Stimulated activated CD4-positive, alpha-beta T cell treated with anti-CD3 and anti-CD28 coated beads, Interleukin-2, amount 100 ng/mL, for 48 hours (primary cell): ENCODE results near the gene MCM3AP.
"Not testable (repeated sequence)": the region's sequence is repeated elsewhere in the genome, so short reads cannot be mapped to it uniquely, and the experiment has no call there.

Experiments used
- DNase-seq, 2 donors: peaks; one replicate each; pipeline ENCODE4 v3.0.0-alpha.2; 2020

MCM3AP gene

DNA sequence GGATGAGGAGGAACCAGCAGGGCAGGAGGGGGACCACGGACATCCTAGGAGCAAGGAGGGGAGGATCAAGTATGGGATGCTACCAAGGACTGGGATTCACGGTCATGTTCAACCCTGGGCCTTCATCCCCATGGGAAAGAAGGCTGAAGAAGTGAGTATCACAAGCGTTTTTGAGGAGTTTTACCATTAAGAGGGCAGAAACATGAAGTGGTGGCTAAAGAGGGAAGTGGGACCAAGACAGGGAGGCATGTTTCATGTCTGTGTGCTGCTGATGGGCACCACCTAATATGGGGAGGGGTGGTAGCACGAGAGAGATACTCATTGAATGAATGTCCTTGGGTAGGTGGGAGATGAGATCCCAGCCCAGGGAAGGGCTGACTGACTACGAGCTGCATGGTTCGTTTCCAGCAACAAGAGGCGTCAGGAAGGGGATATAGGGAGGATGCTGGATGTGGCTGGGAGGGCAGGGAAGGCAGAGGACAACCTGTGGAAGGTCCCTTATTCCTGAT lies 45.5 kb downstream of the MCM3AP start:
- no peak for DNase-seq

DNA sequence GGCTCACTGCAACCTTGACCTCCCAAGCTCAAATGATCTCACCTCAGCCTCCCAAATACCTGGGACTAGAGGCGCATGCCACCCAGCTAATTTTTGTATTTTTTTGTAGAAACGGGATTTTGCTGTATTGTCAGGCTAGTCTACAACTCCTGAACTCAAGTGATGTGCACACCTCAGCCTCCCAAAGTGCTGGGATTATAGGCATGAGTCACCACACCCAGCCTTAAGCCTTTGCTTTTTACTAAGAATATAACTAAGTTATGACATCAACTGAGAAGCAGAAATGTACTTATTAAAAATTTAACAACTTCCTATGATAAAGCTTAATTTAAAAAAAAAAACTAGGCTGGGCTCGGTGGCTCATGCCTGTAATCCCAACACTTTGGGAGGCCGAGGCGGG lies 47.9 kb downstream of the MCM3AP start:
- DNase-seq = no peak

DNA sequence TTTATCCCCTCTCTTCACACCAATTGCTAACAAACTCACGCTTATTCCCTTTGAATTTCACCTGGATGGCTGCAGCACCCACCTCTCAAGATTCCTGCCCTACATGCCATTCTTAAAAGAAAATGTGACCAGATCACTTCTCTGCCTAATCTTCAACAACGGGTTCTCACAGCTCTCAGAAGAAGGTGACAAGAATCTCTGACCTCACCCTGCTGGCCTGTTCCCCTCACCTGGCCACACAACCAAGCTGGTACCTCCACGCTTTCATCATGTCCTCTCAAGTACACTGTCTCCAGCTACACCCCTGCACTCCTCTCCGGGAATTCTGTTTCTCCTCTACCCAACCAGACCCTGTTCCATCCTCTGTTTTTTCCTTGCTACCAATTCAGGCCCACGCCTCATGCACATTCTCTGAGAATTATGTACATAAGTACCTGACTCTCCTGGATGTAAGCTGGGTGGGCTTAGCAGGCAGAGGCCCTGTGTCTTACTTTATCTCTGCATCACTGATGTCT lies 50.9 kb downstream of the MCM3AP start:
- DNase-seq = no peak

DNA sequence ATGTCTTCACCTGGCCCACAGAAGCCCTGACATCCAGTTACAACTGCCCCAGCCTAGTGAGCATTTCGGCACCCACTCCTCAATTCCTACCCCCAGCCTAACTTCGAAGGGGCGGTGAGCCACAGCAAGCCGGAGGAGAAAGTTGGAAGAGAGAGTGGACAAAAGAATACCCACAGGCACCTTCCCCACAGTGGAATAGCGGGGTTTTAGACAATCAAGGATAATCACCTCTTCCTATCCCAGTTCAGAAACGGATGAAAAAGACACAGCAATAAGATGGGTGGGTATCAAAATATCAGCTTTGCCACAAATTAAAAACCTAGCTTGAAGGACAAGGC lies 55.5 kb downstream of the MCM3AP start:
- no peak for DNase-seq

DNA sequence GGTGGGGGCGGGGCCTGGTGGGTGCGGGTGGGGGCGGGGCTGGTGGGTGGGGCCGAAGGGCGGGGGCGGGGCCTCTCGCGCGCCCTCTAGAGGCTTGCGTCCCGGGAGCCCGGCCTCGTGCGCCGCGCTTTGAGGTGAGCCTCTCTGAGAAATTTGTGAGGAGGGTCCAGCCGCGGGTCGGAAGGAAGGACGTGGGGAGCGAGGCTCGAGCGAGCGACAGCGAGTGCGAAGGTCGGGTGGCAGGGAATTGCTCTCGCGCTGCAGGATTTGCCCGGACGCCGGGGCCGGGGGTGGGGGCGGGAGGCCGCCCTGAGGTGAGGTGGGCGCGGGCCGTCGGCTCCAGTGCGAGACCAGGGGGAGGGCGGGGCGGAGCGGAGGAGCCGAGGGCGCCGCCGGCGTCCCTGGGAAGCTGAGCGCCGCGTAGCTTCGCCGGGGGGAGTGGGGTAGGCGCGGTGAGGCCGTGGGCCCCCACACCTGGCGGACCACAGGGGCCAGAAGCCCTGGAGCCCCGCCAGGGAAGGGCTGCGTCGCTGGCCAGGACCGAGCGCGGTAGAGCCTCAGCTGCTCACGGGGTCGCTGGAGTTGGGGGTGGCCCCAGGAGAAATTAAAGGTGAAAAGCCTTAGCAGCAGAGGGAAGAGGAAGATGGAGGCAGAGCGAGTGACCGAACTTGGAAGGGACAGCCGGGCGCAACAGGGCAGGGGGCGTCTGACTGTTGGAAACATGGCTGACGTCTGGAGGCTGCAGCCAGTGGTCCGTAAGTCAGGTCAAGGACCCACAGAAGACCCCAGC lies 56.1 kb downstream of the MCM3AP start:
- DNase-seq = no peak

DNA sequence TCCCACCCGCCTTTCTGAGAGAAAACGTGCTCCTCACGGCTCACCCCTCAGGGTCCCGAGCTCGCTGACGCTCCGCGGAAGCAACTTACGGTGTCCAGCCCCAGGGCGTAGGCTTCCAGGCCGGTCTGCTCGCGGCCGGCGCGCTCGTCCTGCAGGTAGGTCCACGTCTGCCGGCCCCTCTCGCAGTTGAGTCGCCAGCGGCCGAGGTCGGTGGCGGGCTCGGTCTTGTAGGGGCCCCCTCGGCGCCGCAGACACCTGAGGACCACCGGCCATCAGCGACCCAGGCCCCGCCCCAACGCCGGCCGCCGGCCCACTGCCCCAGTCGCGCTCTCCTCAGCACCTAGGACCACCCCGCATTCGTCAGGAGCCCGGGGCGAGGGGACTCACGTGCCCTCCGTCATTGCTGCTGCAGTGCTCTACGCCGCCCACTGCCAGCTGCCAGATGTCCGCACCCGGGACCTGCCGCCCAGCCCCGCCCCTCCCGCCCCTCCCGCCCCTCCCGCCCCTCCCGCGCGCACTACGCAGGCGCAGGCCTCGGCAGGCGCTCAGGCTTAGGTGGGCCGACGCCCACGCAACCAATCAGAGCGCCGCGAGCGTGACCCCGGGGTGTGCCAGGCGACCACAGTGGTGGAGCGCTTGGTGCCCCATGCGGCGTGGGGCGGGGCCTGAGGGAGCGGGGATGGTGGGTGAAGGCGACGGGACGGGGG lies 56.9 kb downstream of the MCM3AP start, which contains the start of gene LSS:
LSS (minus strand) TSS at position 430 of the 707 bp plus-strand sequence; CDS start at position 401, 29 bp downstream.
- DNase-seq = peak; percentile 88 to 94

DNA sequence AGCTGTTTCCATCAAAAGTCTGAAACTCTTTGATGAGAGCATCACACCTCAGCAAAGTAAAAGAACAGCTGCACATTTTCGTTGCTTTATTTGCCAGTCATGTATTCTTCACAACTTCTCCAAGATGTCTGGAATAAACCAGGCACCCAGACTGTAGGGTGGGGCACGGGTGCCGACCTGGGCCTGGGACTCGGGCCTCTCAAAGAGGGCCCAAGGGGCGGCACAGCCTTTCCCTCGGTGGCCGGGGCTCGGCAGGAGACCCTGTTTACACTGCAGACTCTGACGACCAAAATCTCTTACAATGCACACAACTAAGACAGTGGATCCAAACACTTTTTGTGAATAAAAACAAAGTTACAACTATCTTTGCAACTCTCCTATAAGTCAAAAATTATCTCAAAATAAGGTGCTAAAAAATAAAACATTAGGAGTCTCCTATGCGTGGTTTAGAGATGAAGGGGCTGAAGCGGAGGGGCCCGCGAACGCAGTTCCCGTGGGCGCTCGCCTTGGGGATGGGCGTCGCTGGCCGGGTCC lies 57.5 kb downstream of the MCM3AP start:
- no peak for DNase-seq

DNA sequence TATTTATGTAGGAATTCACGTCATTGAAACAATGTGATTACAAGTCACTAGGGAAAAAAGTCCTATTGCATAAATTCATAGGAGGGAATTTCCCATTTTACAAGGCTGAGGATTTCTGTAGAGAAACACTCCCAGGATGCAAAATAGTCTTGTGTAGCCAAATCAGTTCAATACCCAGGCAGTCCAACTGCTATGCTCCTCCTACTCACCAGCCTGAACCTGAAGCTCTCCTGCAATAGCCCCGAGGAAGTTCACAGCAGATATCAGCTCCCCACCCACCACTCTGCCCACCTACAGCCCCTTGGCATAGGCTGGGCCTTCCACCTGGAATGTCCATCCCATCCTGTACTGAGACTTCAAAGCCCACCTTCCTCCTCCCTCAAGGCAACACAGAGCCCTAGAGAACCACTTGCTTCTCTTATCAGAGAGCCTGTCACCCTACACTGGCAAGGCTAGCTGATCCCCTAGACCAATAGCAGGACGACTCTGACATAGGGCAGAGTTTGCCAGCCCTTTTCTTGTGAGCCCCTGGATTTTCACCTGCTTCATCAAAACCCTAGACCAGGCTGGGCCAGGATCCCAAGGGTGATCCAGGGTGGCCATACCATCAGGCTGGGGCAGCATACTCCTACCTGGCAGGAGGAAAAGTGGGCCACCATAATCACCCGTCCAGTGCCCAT lies 58.4 kb downstream of the MCM3AP start:
- DNase-seq = no peak

DNA sequence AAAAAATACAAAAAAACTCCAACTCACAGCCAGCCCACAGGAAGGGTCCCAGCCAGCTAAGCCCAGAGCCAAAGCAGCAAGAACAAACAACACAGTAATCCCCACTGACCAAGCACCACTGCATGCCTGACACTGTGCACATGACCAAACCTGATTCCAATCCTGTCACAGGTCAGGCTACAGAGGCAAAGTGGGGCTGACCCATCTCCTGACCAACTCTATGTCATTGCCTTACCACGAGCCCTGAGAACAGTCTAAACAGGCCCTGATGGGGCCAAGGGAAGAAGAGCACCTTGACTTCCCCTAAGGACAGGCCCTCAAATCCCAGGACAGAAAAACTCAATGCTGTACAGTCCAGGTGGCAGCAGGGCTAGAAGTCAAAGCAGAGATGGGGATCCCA lies 59.3 kb downstream of the MCM3AP start:
- DNase-seq = no peak

DNA sequence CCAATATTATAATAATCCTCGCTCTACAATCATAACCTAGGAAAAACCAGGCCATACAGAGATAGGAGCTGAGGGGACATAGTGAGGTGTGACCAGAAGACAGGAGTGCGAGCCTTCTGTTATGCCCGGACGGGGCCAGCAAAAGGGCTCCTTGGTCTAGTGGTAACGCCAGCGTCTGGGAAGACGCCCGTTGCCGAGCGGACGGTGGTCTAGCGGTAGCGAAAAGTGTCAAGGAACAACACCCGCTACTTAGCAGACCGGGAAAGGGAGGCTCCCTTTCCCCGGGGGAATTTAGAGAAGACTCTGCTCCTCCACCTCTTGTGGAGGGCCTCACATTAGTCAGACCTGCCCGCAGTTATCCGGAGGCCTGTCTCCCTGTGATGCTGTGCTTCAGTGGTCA lies 61.8 kb downstream of the MCM3AP start:
- not testable (repeated sequence) for DNase-seq

DNA sequence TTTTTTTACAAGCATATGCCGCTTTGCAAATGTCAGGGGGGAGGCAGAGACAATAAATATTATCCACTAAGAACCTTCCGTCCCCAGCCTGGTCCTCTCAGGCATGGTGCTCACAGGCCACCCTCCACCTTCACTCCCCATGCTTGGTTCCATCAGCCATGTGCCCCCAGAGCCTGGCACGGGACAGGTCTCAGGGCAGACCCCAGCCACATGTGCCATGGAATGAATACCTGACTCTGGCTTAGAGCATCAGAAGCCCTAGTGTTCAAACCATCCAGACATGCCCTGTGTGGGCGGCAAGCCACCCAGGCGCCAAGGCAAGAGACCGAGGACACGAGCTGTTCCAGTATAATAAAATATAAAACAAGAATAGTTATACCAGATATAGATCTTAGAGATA lies 62.2 kb downstream of the MCM3AP start:
- no peak for DNase-seq

DNA sequence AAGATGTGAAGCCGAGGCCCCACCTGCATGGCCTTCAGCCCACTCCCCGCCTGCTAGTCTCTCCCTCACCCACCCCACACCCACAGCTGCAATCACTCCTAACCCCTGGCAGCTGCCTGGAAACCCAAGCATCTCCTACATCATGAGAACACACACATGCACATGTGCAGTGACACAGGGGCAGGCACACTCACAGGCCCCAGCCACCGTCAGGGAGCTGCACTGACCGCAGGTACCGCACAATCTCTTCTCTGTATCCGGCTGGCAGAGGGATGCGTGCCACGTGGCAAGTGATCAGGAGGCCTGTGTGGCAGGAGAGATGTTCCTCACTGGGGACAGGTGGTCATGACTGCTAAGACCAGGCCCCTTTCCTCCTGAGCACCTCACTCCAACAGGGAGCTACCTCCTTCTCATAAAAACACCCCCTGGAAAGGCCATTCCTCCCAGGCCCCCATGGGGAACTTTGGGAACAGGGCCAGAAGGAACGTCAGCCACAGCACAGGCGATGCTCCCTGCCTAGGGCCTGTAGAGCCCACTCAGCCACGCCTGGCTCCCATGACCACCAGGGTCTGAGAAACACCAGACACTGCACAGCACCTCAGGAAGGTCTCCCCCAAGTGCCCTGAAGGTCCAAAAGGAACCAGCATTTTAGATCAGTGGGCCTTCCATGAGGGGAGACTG lies 62.8 kb downstream of the MCM3AP start:
- DNase-seq = no peak

DNA sequence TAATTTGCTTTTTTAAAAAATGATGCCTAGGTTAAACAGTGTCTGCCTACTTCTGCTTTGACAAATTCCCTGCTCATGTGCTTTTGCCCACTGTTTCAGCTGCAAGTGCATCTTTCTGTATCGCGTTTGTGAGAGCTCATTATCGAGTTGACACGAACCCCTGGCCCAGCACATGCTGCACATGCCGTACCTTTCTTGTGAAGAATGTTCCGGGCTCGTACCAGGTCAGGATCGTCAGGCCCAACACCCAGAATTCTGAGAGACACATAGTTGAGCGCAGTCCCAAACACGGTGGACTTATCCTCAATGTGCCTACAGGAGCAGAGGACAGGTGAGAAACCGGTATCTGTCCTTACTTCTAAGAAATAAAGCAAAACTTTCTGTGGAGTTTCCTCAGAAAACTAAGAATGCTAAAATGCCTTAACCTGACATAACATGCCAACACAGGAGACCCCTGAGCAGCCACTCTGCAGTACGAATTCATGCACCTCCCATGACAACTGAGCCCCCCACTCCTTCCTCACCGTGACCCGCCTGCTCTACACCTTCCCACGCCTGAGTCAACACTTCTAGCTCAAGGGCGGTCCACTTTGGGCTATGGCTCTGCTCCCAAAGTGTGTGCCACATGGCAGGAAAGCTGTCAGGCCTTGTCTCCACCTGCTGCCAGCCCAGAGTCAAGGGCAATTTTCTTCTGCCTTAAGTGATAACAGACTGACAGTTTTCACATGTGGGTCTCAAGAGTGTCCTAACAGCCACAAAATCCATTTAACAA lies 63.6 kb downstream of the MCM3AP start:
- no peak for DNase-seq

DNA sequence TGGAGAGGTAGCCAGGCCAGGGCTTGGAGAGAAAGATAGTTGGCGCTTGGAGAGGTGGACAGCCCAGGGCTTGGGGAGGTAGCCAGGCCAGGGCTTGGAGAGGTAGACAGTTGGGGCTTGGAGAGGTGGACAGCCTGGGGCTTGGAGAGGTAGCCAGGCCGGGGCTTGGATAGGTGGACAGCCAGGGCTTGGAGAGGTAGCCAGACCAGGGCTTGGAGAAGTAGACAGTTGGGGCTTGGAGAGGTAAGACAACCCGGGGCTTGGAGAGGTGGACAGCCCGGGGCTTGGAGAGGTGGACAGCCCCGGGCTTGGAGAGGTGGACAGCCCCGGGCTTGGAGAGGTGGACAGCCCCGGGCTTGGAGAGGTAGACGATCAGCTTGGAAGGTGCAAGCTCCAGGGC lies 64.6 kb downstream of the MCM3AP start:
- no peak for DNase-seq

DNA sequence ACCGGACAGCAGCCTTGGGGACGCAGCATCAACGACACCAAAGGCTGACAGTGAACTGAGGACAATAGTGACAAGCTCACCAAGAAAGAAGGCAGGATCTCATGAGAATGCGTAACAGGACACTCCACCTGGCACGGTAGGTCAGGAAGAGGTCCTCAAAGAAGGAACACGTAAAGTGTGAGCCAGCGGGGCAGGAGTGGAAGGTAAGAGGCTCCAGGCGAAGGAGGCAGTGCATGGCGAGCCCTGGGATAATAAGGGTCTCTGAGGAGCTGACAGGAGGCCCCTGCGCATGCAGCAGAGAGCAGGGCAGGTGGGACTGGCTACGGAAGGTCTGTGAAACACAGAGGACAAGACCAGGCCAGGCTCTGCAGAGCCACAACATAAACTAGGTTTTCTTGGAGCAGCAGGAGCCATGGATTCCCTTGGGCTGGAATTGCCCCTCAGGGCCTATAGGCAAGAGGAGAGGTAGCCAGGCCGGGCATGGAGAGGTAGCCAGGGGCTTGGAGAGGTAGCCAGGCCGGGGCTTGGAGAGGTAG lies 65.1 kb downstream of the MCM3AP start:
- DNase-seq = no peak

DNA sequence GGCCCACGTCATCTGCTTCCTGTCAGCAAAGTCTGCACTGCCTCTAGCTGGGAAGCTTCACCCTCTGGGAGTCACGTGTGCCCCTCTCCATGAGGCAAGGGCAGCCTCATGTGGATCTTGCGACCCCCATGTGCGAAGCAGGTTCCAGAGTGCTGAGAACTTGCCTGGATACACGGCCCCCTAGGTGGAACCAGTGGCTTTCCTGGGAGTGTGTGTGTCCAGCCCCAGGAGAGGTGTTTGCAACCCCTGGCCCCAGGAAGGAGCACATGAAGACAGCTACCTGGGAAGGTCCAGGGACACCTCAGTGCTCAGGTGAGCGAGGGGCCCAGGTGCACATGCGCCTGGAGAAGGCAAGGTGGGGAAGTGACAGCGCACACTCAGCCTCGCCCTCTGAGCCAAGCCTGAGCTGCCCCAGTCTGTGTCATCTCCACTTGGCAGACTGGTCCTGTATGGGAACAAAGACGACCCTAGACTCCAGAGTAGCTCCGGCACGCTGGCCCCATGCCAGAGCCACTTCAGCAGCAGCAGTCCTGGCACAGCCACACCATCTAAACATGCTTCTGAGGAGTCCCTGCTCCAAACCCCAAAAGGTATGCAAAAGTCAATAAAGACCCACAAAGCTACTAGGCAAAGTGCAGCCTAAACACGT lies 65.7 kb downstream of the MCM3AP start:
- DNase-seq = no peak

DNA sequence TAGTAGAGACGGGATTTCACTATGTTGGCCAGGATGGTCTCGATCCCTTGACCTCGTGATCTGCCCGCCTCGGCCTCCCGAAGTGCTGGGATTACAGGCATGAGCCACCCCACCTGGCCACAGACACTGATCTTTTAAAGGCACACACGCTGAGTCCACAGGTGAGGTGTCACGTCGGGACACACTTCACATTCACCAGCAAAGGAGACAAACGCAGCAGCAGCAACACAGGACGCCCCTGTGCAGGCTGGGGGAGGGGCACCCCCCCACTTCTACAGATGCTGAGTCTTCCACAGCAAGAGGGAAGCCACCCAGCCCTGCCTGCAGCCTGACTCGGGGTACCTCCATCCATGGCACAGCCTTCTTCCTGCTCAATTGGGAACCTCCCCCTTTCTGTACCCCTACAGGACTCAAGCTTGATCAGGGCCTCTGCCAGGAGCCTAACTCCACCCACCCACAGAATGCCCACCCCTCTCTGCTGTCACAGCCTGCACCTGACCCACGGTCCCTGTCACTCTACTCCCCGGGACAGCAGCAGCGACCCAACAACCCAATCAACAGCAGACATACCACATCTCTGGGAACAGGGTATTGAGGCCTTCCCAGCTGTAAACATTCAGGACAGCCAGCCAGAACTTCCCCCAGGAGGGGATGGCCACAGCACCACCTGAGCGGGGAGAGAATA lies 66.4 kb downstream of the MCM3AP start:
- no peak for DNase-seq

DNA sequence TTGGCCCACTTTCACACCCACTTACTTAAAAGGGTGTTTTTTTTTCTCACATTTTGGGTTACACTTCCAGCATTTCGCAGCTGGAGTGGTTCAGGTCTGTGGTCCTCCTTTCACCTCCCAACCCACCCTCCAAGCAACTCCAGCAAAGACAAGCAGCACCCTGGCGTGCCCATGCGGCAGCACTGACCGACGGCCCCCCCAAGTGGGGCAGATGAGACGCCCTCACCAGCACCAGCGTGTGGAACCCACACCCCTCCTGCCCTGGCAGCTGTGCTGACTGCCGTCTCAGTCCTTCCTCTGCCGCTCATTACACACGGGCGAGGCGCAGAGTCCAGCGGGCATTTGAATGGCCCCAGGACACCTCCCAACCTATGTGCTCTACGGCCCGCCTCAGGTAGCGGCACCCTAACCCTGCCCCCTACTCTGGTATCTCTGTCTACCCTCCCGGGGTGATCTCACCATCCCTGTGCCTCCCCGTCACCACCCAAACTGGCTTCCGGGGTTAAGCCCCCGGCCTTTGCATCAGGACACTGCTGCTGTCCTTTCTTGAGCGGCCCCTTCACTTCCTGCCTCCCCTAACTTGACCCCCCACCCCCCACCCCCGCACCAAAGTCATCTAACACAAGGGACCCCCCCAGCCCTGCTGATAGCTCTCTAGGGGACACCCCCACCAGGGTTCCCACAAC lies 67.8 kb downstream of the MCM3AP start:
- no peak for DNase-seq

DNA sequence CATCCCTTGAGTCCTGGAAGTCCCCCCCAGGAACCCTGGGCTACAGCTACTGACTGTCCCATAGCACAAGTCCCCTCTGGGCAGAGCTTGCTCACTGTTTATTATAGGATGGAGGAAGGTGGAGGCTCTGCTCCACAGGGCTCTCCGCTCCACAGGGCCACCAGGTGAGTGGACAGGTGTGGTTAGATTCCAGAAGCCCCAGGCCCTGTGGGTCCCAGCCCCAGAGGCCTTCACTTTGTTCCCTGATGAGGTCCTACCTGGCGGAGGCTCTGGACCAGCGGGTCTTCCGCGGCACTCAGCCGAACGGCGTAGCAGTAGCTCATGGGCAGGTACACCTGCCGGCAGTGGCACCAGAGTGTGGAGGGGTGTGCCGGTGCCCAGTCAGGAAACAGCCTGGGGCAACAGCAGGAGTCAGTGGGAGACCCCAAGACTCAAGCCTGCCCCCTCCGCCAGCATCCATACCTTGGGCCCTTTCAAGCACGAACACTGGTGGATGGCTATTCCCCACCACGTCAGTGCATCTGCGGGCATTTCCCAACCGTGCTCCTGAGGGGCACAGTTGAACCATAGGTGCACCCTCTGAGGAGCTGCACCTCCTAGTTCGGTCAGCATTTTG lies 69.2 kb downstream of the MCM3AP start:
- DNase-seq = no peak
